Suprapubic skin (tissue), 3 donors: ENCODE measurements around the gene ZRANB1.

Experiments used
- EP300 ChIP-seq: sonication (generic); formaldehyde crosslinking; IDR thresholded peaks from one replicate; pipeline ENCODE4 v1.6.1; 2017; ENCODE audit warnings: antibody characterized with exemption
- POLR2A ChIP-seq, 2 donors: fragments of 450-650 bp; IDR thresholded peaks; one replicate each; pipeline ENCODE4 v1.6.1; 2017; ENCODE audit warnings: antibody characterized with exemption in 2 of 2, mild to moderate bottlenecking in 2 of 2, moderate library complexity in 2 of 2
- TF ChIP-seq, protein P1 (sequence below), 2 donors: fragments of 200-600 bp in 1 of 2; fragments of 450-650 bp in 1 of 2; sonication (generic) in 1 of 2; IDR thresholded peaks; one replicate each; pipeline ENCODE4 v1.5.1; 2016 to 2019; ENCODE audit warnings: antibody characterized with exemption in 2 of 2, mild to moderate bottlenecking in 1 of 2, moderate library complexity in 1 of 2

DNA sequence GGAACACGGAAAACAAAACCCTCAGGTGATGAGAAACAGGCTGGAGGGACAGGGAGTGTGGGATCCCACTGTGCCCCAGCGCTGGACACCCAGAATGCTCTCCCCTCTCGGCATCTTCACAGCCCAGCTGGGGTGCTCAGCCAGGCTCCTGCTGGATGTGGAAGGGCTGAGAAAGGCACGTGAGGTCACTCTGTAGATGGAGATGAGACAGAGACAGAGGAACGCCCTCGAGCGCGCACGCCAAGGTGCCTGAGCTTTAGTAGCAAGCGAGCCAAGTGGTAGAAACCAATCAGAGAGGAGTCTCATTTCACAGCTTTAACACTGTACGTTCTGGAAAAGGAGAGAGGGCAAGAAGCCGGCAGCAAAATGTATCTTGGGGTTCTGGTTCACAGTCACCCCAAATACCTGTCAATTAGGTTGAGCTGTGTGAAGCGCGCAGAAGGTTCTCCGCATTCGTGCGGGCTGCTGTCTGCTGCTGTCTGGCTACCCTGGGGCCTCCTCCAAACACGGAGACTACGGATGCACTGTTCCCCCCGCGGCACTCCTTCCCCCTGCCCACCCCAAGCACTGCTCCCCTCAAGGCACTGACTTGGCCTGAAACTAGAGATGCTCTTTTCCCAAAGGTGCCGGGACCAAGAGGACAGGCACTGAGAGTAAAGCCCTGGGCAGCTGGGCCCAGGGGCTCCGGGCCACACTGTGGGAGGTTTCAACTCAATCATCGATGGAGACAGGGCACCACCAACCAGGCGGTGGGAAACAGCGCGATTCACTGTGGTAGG is 91.4 kb downstream of the ZRANB1 start:
- TF ChIP-seq, protein P1, sequence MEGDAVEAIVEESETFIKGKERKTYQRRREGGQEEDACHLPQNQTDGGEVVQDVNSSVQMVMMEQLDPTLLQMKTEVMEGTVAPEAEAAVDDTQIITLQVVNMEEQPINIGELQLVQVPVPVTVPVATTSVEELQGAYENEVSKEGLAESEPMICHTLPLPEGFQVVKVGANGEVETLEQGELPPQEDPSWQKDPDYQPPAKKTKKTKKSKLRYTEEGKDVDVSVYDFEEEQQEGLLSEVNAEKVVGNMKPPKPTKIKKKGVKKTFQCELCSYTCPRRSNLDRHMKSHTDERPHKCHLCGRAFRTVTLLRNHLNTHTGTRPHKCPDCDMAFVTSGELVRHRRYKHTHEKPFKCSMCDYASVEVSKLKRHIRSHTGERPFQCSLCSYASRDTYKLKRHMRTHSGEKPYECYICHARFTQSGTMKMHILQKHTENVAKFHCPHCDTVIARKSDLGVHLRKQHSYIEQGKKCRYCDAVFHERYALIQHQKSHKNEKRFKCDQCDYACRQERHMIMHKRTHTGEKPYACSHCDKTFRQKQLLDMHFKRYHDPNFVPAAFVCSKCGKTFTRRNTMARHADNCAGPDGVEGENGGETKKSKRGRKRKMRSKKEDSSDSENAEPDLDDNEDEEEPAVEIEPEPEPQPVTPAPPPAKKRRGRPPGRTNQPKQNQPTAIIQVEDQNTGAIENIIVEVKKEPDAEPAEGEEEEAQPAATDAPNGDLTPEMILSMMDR (IDR thresholded peaks at IDR 0.05): no peak
- TF ChIP-seq EP300 (no peak), POLR2A (IDR thresholded peaks at IDR 0.05) (no peak)
